Right atrium auricular region (tissue), 2 donors: Measurements from ENCODE around the gene ZNF93. TPM values are rescaled to one million over a fixed set of nuclear protein-coding genes. Genes with fewer than 3 reads are reported as not detected.
"Not testable (repeated sequence)": the region's sequence is repeated elsewhere in the genome, so short reads cannot be mapped to it uniquely, and the experiment has no call there.

Experiments used
- DNase-seq: peaks from one replicate; pipeline ENCODE4 v3.0.0-alpha.2; 2019; ENCODE audit warnings: low spot score
- H3K27ac ChIP-seq, 2 donors: fragments of 200-600 bp; sonication (generic); 1 replicate in 1 of 2; 2 replicates in 1 of 2; pipeline ENCODE4 v1.5.1; 2016 to 2019
- H3K27me3 ChIP-seq, 2 donors: fragments of 200-600 bp; sonication (generic); one replicate each; pipeline versions ENCODE4 v1.5.1 to v1.6.0; 2017 to 2019
- H3K36me3 ChIP-seq: fragments of 200-600 bp; sonication (generic); one replicate; pipeline ENCODE4 v1.5.1; 2016
- H3K4me1 ChIP-seq, 2 donors: fragments of 200-600 bp; sonication (generic); one replicate each; pipeline versions ENCODE4 v1.5.1 to v1.6.0; 2017 to 2019
- H3K4me3 ChIP-seq, 2 donors: fragments of 200-600 bp; sonication (generic); 1 replicate in 1 of 2; 2 replicates in 1 of 2; pipeline ENCODE4 v1.5.1; 2017 to 2019; ENCODE audit warnings: mild to moderate bottlenecking in 1 of 2, moderate library complexity in 1 of 2
- H3K9me3 ChIP-seq, 2 donors: fragments of 200-600 bp; sonication (generic); one replicate each; pipeline ENCODE4 v1.5.1; 2019
- total RNA-seq, 2 donors: library from RNA; depleted of rRNA; stranded (reverse); fragments of >200 nt; gene quantifications; one replicate each; pipeline ENCODE4 v1.1.0, GENCODE V29; 2016
- TF ChIP-seq, protein P1 (sequence below), 2 donors: fragments of 200-600 bp; sonication (generic); IDR thresholded peaks; one replicate each; pipeline ENCODE4 v1.5.1; 2019; ENCODE audit warnings: antibody characterized with exemption in 2 of 2

ZNF93 gene
- total RNA-seq, 2 donors from 2014 or later = 1.7 to 4.0 TPM

DNA sequence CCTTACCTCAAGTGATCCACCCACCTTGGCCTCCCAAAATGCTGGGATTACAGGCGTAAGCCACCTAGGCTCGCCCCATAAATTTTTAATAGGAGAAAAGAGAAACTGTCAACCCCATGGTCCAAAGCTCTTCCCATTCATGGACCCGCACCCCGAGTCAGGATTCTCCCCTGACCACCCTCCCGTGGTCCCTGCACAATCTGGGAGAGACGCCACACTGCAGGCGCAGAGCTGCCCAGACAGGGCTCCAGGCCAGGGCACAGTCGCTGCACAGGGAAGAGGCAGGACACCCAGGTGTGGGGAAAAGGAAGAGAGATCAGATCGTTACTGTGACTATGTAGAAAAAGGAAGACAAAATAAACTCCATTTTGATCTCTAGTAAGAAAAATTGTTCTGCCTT, 54.5 kb downstream of the ZNF93 start:
- H3K4me3 ChIP-seq = no peak overlapping the region
- H3K27ac ChIP-seq = no peak overlapping the region
- H3K27me3 ChIP-seq = no peaks in the 10 kb centered on the region
- no peaks in the 10 kb centered on the region for H3K9me3 ChIP-seq
- H3K36me3 ChIP-seq = no peaks in the 10 kb centered on the region
- no peaks in the 10 kb centered on the region for H3K4me1 ChIP-seq
- TF ChIP-seq, protein P1, sequence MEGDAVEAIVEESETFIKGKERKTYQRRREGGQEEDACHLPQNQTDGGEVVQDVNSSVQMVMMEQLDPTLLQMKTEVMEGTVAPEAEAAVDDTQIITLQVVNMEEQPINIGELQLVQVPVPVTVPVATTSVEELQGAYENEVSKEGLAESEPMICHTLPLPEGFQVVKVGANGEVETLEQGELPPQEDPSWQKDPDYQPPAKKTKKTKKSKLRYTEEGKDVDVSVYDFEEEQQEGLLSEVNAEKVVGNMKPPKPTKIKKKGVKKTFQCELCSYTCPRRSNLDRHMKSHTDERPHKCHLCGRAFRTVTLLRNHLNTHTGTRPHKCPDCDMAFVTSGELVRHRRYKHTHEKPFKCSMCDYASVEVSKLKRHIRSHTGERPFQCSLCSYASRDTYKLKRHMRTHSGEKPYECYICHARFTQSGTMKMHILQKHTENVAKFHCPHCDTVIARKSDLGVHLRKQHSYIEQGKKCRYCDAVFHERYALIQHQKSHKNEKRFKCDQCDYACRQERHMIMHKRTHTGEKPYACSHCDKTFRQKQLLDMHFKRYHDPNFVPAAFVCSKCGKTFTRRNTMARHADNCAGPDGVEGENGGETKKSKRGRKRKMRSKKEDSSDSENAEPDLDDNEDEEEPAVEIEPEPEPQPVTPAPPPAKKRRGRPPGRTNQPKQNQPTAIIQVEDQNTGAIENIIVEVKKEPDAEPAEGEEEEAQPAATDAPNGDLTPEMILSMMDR (IDR thresholded peaks at IDR 0.05) = no peak
- DNase-seq = no peak

DNA sequence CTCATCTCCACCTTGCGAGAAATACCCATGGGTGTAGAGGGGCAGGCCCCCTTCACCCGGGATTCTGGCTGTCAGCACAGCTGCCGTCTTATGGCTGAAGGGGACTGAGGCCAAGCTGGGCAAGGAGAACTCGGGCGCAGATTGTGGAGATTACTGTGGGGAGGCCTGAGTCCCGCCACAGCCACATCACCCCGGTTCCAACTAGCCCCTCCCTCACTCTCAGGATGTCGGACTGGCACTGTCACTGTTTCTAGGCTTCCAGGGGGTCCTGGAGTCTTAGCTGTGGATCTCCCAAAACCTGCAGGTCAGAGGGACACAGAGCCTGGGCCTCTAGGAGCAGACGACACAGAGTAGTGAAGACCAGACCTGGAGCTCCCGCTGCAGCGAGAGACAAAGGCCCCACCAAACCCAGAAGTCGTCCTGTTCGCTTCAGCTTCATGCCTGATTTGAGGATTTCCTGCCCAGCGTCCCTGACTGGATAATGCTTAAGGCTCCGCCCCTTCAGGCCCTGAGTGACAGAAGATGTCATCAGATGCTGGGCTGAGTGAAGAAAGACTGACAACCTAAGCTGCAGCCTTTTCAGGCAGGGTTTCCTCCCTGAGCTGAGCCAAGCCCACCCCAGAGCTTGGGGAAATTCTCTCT, 55.8 kb downstream of the ZNF93 start:
- H3K4me3 ChIP-seq = no peak overlapping the region
- DNase-seq = no peak
- H3K9me3 ChIP-seq = no peaks in the 10 kb centered on the region
- H3K36me3 ChIP-seq = no peaks in the 10 kb centered on the region
- no peak overlapping the region for H3K27ac ChIP-seq
- H3K4me1 ChIP-seq = no peaks in the 10 kb centered on the region
- TF ChIP-seq, protein P1 (IDR thresholded peaks at IDR 0.05) = no peak
- no peaks in the 10 kb centered on the region for H3K27me3 ChIP-seq

DNA sequence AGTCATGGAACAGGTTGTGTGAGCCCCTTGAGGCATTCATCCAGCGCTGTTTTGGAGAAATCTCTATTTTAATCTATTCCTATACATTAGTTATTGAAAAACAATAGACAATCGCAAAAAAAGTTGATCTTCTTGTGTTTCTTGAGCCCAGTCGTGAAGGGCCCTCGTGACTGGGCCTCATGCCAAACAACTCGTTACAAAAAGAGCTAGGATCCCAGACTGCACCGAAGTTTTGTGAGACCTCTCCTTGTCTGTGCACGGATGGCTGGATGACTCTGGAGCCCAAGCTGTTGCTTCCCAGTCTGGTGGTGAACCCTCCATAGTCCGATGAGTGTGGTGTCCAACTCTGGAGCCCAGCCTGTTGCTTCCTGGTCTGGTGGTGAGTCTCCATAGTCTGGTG, 57.0 kb downstream of the ZNF93 start:
- DNase-seq, H3K27me3 ChIP-seq, H3K9me3 ChIP-seq, H3K4me1 ChIP-seq, H3K36me3 ChIP-seq, H3K27ac ChIP-seq, H3K4me3 ChIP-seq: not testable (repeated sequence)

DNA sequence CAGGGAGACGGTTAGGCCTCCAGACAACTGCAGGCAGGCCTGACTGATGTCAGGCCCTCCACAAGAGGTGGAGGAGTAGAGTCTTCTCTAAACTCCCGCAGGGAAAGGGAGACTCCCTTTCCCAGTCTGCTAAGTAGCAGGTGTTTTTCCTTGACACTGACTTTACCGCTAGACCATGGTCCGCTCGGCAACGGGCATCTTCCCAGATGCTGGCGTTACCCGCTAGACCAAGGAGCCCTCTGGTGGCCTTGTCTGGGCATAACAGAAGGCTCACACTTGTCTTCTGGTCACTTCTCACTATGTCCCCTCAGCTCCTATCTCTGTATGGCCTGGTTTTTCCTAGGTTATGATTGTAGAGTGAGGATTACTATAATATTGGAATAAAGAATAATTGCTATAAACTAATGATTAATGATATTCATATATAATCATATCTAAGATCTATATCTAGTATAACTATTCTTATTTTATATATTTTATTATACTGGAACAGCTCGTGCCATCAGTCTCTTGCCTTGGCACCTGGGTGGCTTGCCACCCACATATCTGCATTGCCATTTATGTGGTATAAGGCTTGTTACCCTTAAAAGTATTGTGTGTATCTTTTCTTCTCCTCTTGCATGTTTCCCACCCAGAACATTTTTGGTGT, 58.5 kb downstream of the ZNF93 start:
- H3K27ac ChIP-seq, H3K4me1 ChIP-seq, H3K9me3 ChIP-seq, H3K36me3 ChIP-seq, H3K27me3 ChIP-seq, H3K4me3 ChIP-seq: not testable (repeated sequence)
- DNase-seq = peak; percentile 73
- TF ChIP-seq, protein P1 (IDR thresholded peaks at IDR 0.05) = peak; percentile 50 to 78

DNA sequence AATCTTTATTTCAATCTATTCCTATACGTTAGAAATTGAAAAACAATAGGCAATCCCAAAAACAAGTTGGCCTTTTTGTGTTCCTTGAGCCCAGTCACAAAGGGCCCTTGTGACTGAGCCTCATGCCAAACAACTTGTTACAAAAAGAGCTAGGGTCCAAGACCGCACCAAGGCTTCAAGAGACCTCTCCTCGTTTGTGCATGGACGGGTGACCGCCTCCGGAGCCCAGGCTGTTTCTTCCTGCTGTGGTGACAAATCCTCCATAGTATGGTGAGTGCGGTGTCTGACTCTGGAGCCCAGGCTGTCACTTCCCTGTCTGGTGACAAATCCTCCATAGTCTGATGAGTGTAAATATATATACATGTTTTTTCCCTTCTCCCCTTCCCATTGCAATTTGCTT, 63.7 kb downstream of the ZNF93 start:
- no peak for DNase-seq
- peaks cover 5 to 25% of the 10 kb centered on the region in 2 donors for H3K9me3 ChIP-seq
- H3K27me3 ChIP-seq = no peaks in the 10 kb centered on the region
- no peaks in the 10 kb centered on the region for H3K4me1 ChIP-seq
- no peaks in the 10 kb centered on the region for H3K36me3 ChIP-seq
- no peak overlapping the region for H3K27ac ChIP-seq
- TF ChIP-seq, protein P1 (IDR thresholded peaks at IDR 0.05) = no peak
- no peak overlapping the region for H3K4me3 ChIP-seq

DNA sequence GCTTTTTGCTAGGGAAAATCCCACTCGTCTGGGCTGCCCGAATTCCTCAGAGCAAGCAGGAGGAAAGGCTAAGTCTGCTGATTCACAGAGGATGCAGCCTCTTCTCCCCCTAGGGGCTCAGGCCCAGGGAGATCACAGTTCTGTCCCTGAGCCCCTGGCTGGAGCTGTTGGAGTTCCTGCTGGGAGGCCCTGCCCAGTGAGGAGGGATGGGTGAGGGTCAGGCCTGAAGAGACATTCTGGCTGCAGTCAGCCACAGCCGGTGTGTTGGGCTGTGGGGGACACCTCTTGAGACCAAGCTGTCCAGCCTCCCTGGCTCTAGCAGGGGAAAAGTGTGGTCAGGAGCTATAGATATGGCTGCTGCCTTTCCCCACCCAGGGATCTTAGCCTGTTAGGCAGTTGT, 65.4 kb downstream of the ZNF93 start:
- not testable (repeated sequence) for H3K4me1 ChIP-seq, H3K4me3 ChIP-seq, H3K27me3 ChIP-seq, DNase-seq, H3K27ac ChIP-seq, H3K36me3 ChIP-seq
- H3K9me3 ChIP-seq = peaks cover 5 to 25% of the 10 kb centered on the region in 2 donors

DNA sequence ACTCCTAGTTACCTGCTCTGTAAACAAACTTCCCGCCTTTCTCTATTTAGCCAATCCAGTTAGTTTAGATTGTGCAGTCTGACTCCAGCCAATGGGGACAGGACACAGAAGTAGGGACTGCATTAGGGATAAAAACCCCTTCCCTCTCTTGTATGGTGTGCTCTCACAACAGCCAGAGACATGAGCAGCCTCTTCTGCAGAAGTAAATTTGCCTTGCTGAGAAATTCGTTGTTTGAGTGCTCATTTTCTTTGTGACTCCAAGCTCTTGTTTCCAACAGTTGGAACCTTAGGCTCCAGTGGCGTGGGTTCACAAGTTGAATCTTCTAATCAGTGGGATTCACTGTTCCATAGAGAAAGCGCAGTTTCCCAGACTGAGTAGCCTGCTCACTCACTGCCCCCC, 66.1 kb downstream of the ZNF93 start:
- DNase-seq = no peak
- no peak overlapping the region for H3K27ac ChIP-seq
- H3K36me3 ChIP-seq = no peaks in the 10 kb centered on the region
- no peaks in the 10 kb centered on the region for H3K4me1 ChIP-seq
- no peaks in the 10 kb centered on the region for H3K27me3 ChIP-seq
- peaks cover 5 to 25% of the 10 kb centered on the region in 2 donors for H3K9me3 ChIP-seq
- H3K4me3 ChIP-seq = no peak overlapping the region
- TF ChIP-seq, protein P1 (IDR thresholded peaks at IDR 0.05) = no peak
